Caco-2 (cell line): ENCODE results near the gene GDPD1. TPM values are rescaled to one million over a fixed set of nuclear protein-coding genes. Genes with fewer than 3 reads are reported as not detected.

Experiments used
- BruUV-seq: library from RNA; stranded (reverse); fragments of 400-500 nt; replicated peaks from 2 replicates; lab custom pipeline; 2021; lab: Mats Ljungman, UMichigan
- CTCF ChIA-PET: fragments of 300-600 bp; sonication (Branson Sonifier 250); formaldehyde crosslinking; loops from one replicate; lab custom pipeline; 2022; ENCODE audit warnings: antibody characterized with exemption; lab: Charles Lee
- POLR2A ChIA-PET: fragments of 300-600 bp; sonication (Branson Sonifier 250); formaldehyde crosslinking; loops from one replicate; lab custom pipeline; 2022; ENCODE audit warnings: antibody characterized with exemption; lab: Charles Lee
- DNase-seq, 2 experiments: peaks; one replicate each; pipeline versions ENCODE4 v3.0.0 to v3.0.0-alpha.2; 2020 to 2022
- H3K27me3 ChIP-seq: replicated peaks from 2 replicates; pipeline ENCODE4 v1.6.0; 2011; ENCODE audit warnings: low read length; ENCODE audit not compliant: control insufficient read depth, insufficient read depth
- H3K36me3 ChIP-seq: 2 replicates; pipeline ENCODE4 v1.5.1; 2011; ENCODE audit warnings: low read length; ENCODE audit not compliant: control insufficient read depth, insufficient read depth
- H3K4me1 ChIP-seq: fragments of 250-450 bp; sonication (Bioruptor Pico); 2 replicates; pipeline ENCODE4 v1.5.1; 2020; ENCODE audit warnings: mild to moderate bottlenecking
- H3K4me3 ChIP-seq: 2 replicates; pipeline ENCODE4 v1.5.1; 2011; ENCODE audit warnings: low read depth, mild to moderate bottlenecking, control low read depth, low read length
- H3K9me3 ChIP-seq: fragments of 250-450 bp; sonication (Bioruptor Pico); 2 replicates; pipeline ENCODE4 v1.5.1; 2020; ENCODE audit warnings: mild to moderate bottlenecking, moderate library complexity
- H3K27ac Mint-ChIP-seq: one replicate; pipeline ENCODE4 v1.8.0; 2022; ENCODE audit warnings: mixed read lengths; ENCODE audit not compliant: unreplicated experiment
- H3K27me3 Mint-ChIP-seq: one replicate; pipeline ENCODE4 v1.8.0; 2022; ENCODE audit warnings: mixed read lengths; ENCODE audit not compliant: insufficient read depth, unreplicated experiment
- H3K36me3 Mint-ChIP-seq: one replicate; pipeline ENCODE4 v1.8.0; 2022; ENCODE audit warnings: mild to moderate bottlenecking, mixed read lengths; ENCODE audit not compliant: insufficient read depth, unreplicated experiment
- H3K4me1 Mint-ChIP-seq: one replicate; pipeline ENCODE4 v1.8.0; 2022; ENCODE audit warnings: low read depth, mixed read lengths; ENCODE audit not compliant: unreplicated experiment
- H3K4me3 Mint-ChIP-seq: one replicate; pipeline ENCODE4 v1.8.0; 2022; ENCODE audit warnings: mild to moderate bottlenecking, moderate library complexity, mixed read lengths; ENCODE audit not compliant: unreplicated experiment
- H3K9me3 Mint-ChIP-seq: one replicate; pipeline ENCODE4 v1.8.0; 2022; ENCODE audit warnings: mixed read lengths; ENCODE audit not compliant: unreplicated experiment
- intact Hi-C: fragments of 100-400 bp; cut with micrococcal nuclease; formaldehyde crosslinking; loops from one replicate; pipeline ENCODE4 v1.10.0; 2022; ENCODE audit not compliant: unreplicated experiment
- total RNA-seq: library from RNA; stranded (reverse); gene quantifications from 2 replicates; pipeline ENCODE4 v1.2.3, GENCODE V29; 2022
- TF ChIP-seq, protein P1 (sequence below), 2 experiments: fragments of 200-600 bp in 1 of 2; IDR thresholded peaks; 1 replicate in 1 of 2; 2 replicates in 1 of 2; pipeline versions ENCODE4 v1.5.1 to v1.8.0; 2011 to 2022; ENCODE audit warnings: antibody characterized with exemption in 1 of 2, control low read depth in 1 of 2, inconsistent platforms in 1 of 2, low read depth in 1 of 2, low read length in 1 of 2, mild to moderate bottlenecking in 1 of 2, moderate library complexity in 1 of 2; ENCODE audit not compliant: insufficient read depth in 1 of 2, severe bottlenecking in 1 of 2, unreplicated experiment in 1 of 2

Gene GDPD1
- total RNA-seq, 1 experiment from 2014 or later = 1.2 TPM

DNA sequence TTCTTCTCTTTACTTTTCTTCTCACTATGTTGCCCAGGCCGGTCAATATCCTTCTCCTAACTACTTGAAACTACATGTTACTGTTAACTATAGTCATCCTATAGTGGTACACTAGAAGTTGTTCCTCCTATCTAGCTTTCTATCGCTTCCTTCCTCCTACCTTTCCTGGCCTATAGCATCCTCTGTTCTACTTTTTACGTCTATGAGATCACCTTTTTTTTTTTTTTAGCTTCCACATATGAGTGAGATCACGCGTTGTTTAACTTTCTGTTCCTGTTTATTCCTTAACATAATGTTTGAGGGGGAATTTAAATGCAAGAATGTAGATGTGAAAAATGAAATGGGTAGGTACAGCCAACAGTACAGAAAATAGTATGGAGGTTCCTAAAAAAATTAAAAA is 80.6 kb downstream of the GDPD1 start:
- Histone ChIP-seq H3K4me3 (no peak overlapping the region), H3K4me1 (peaks cover 20% of the 10 kb centered on the region), H3K9me3 (no peaks in the 10 kb centered on the region), H3K36me3 (no peaks in the 10 kb centered on the region), H3K27me3 (no peaks in the 10 kb centered on the region)
- BruUV-seq = no TSS peak
- ChIA-PET CTCF (no interaction called here), POLR2A (no interaction called here)
- TF ChIP-seq, protein P1, sequence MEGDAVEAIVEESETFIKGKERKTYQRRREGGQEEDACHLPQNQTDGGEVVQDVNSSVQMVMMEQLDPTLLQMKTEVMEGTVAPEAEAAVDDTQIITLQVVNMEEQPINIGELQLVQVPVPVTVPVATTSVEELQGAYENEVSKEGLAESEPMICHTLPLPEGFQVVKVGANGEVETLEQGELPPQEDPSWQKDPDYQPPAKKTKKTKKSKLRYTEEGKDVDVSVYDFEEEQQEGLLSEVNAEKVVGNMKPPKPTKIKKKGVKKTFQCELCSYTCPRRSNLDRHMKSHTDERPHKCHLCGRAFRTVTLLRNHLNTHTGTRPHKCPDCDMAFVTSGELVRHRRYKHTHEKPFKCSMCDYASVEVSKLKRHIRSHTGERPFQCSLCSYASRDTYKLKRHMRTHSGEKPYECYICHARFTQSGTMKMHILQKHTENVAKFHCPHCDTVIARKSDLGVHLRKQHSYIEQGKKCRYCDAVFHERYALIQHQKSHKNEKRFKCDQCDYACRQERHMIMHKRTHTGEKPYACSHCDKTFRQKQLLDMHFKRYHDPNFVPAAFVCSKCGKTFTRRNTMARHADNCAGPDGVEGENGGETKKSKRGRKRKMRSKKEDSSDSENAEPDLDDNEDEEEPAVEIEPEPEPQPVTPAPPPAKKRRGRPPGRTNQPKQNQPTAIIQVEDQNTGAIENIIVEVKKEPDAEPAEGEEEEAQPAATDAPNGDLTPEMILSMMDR (IDR thresholded peaks at IDR 0.05; ENCODE audit: insufficient read depth in 1 of 2, low read depth in 1 of 2, low read length in 1 of 2, severe bottlenecking in 1 of 2, unreplicated experiment in 1 of 2) = no peak
- Mint-ChIP-seq H3K27ac (no peak overlapping the region), H3K9me3 (no peaks in the 10 kb centered on the region), H3K4me1 (no peaks in the 10 kb centered on the region), H3K4me3 (no peak overlapping the region), H3K36me3 (no peaks in the 10 kb centered on the region), H3K27me3 (peaks cover 3% of the 10 kb centered on the region)
- DNase-seq = no peak
- intact Hi-C loops = no loop called here

DNA sequence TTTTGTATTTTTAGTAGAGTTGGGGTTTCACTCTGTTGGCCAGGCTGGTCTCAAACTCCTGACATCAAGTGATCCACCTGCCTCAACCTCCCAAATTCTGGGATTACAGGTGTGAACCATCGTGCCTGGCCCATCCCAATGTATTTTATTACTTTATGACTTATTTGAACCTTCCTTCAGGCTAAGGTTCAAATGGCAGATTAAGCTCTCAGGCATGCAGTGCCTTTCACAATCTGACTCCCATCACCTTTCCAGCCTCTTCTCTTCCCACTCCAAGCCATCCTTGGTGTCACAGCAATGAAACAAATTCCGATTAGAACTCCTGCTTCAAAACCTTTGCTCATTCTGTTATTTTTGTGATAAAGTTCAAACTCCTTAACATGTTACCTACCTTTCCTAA is 84.5 kb downstream of the GDPD1 start:
- intact Hi-C loops = no loop called here
- Histone ChIP-seq H3K4me3 (no peak overlapping the region), H3K9me3 (no peaks in the 10 kb centered on the region), H3K36me3 (no peaks in the 10 kb centered on the region), H3K4me1 (peaks cover 3% of the 10 kb centered on the region), H3K27me3 (no peaks in the 10 kb centered on the region)
- no peak for DNase-seq
- H3K9me3 Mint-ChIP-seq = no peaks in the 10 kb centered on the region
- TF ChIP-seq, protein P1 (IDR thresholded peaks at IDR 0.05; ENCODE audit: insufficient read depth in 1 of 2, low read depth in 1 of 2, low read length in 1 of 2, severe bottlenecking in 1 of 2, unreplicated experiment in 1 of 2) = no peak
- no peaks in the 10 kb centered on the region for H3K36me3 Mint-ChIP-seq
- H3K27ac Mint-ChIP-seq = no peak overlapping the region
- no peak overlapping the region for H3K4me3 Mint-ChIP-seq
- CTCF ChIA-PET = interaction anchor here (0.7 kb wide), 1 partner anchor 18 kb away, joined by 3 read pairs; no protein-coding TSS in a partner anchor
- H3K27me3 Mint-ChIP-seq = peaks cover 3% of the 10 kb centered on the region
- no TSS peak for BruUV-seq
- POLR2A ChIA-PET = no interaction called here
- H3K4me1 Mint-ChIP-seq = no peaks in the 10 kb centered on the region

DNA sequence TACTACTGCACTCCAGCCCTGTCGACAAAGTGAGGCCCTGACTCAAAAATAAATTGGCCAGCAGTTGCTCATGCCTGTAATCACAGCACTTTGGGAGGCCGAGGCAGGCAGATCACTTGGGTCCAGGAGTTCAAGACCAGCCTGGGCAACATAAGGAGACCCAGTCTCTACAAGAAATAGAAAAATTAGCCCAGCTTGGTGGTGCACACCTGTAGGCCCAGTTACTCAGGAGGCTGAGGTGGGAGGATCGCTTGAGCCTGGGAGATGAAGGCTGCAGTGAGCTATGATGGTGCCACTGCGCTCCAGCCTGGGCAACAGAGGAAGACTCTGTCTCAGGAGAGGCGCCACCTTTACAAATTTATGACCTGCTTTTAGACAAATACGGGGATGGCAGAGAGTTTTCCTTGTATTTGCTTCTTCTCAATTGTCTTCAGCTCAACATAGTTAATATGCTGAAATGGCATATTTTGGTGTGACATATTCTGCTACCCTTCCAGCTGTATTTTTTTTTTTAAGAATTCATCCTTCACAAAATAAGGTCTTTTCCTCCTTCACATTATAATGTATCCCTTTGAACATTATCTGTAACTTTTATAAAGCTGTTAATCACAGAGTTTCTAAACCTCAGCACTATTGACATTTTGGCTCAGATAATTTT is 90.1 kb downstream of the GDPD1 start:
- Mint-ChIP-seq H3K4me3 (no peak overlapping the region), H3K27ac (no peak overlapping the region), H3K27me3 (peaks cover 2% of the 10 kb centered on the region), H3K9me3 (no peaks in the 10 kb centered on the region), H3K36me3 (no peaks in the 10 kb centered on the region), H3K4me1 (no peaks in the 10 kb centered on the region)
- TF ChIP-seq, protein P1 (IDR thresholded peaks at IDR 0.05; ENCODE audit: insufficient read depth in 1 of 2, low read depth in 1 of 2, low read length in 1 of 2, severe bottlenecking in 1 of 2, unreplicated experiment in 1 of 2) = no peak
- BruUV-seq = no TSS peak
- POLR2A ChIA-PET = interaction anchor here (0.6 kb wide), 1 partner anchor 19 kb away, joined by 3 read pairs; no protein-coding TSS in a partner anchor
- H3K27me3 ChIP-seq = no peaks in the 10 kb centered on the region
- DNase-seq = no peak
- no peaks in the 10 kb centered on the region for H3K36me3 ChIP-seq
- H3K4me1 ChIP-seq = no peaks in the 10 kb centered on the region
- H3K9me3 ChIP-seq = no peaks in the 10 kb centered on the region
- CTCF ChIA-PET = interaction anchor here (0.5 to 4.6 kb wide), 16 partner anchors 14 to 250 kb away, joined by 3 to 29 read pairs (median 4); partner anchors contain the start of gene GDPD1
- no peak overlapping the region for H3K4me3 ChIP-seq
- intact Hi-C loops = no loop called here
